ENCODE measurements around the gene UBE2J2. TPM values are rescaled to one million over a fixed set of nuclear protein-coding genes. Genes with fewer than 3 reads are reported as not detected.

The UBE2J2 gene
- total RNA-seq, 1 donor: 32.6 TPM

DNA sequence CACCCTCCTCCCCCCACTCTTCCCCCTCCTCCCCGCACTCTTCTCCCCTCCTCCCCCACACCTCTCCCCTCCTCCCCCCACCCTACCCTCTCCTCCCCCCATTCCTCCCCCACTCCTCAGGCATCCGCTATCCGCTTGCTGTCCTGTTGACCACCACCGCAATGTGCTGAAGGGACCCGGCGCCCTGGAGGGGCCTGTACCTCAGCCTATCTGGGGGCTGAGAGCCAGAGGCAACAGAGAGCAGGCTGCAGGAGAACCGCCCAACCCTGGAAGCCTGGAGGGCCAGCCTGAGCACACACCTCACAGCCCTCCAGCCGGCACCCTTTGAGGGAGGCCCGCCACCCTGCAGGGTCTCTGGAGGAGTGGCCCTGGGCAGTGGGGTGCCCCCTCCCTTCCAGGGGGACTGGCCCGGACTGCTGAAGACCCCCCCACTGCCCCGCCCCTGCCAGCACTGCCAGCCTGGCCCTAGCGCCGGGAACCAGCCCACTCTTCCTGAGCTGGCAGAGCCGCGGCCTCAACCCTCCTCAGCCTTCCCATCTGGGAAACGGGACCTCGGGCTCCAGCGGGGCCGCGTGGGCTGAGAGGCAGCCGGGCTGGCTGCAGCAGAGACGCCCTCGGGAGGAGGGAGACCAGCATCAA lies 28.4 kb downstream of the UBE2J2 start:
- TF ChIP-seq, protein P1, sequence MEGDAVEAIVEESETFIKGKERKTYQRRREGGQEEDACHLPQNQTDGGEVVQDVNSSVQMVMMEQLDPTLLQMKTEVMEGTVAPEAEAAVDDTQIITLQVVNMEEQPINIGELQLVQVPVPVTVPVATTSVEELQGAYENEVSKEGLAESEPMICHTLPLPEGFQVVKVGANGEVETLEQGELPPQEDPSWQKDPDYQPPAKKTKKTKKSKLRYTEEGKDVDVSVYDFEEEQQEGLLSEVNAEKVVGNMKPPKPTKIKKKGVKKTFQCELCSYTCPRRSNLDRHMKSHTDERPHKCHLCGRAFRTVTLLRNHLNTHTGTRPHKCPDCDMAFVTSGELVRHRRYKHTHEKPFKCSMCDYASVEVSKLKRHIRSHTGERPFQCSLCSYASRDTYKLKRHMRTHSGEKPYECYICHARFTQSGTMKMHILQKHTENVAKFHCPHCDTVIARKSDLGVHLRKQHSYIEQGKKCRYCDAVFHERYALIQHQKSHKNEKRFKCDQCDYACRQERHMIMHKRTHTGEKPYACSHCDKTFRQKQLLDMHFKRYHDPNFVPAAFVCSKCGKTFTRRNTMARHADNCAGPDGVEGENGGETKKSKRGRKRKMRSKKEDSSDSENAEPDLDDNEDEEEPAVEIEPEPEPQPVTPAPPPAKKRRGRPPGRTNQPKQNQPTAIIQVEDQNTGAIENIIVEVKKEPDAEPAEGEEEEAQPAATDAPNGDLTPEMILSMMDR (IDR thresholded peaks at IDR 0.05; ENCODE audit: extremely low read depth, low read depth, low read length): no peak
- H3K9me3 ChIP-seq (ENCODE audit: low read depth, low read length): no peaks in the 10 kb centered on the region

DNA sequence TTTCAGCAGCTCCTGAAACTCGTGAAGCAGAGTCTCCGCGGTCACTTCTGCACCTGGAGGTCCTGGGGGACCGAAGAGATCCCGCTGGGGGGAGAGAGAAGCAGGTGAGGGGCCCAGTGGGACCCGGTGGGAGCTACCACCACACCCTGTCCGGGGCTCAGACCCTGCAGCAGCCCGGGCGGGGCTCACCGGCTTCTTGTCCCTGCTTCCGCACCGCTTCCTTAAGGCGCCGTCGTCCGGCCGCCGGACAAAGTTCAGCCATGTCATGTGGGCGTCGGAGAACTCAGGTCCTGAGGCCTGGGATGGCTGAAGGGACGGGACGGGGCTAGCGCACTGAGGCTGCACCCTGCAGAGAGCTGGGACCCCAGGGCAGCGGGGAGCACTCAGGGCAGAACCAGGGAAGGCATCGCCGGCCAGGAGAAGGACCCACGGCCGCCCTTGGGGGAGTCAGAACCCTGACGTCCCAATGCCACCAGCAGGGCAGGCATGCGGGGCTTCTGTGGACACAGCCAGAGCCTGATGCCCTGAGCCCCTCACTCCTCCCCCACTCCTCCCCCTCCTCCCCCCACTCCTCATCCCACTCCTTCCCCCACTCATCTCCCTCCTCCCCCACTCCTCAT lies 29.4 kb downstream of the UBE2J2 start:
- Histone ChIP-seq H3K4me2 (ENCODE audit: insufficient read depth, low read length) (no peak overlapping the region), H3K9me3 (ENCODE audit: low read depth, low read length) (no peaks in the 10 kb centered on the region), H3K27ac (ENCODE audit: low read depth, low read length) (no peak overlapping the region), H3K27me3 (ENCODE audit: insufficient read depth, low read length) (peaks cover 4% of the 10 kb centered on the region), H3K79me2 (ENCODE audit: insufficient read depth, low read length) (no peaks in the 10 kb centered on the region), H2AFZ (ENCODE audit: low read length) (no peak overlapping the region), H4K20me1 (ENCODE audit: insufficient read depth, low read length) (peaks cover 6% of the 10 kb centered on the region), H3K36me3 (ENCODE audit: insufficient read depth, low read length) (no peaks in the 10 kb centered on the region), H3K4me3 (ENCODE audit: insufficient read depth, low read length) (no peak overlapping the region), H3K4me1 (ENCODE audit: insufficient read depth, low read length) (no peaks in the 10 kb centered on the region)
- TF ChIP-seq, protein P1 (IDR thresholded peaks at IDR 0.05; ENCODE audit: extremely low read depth, low read depth, low read length): no peak
- peak; percentile 81 for DNase-seq (ENCODE audit: insufficient read length, low spot score, missing footprints)

More for the DNA sequence above, 28.4 kb downstream of the UBE2J2 start:
- Histone ChIP-seq H3K79me2 (ENCODE audit: insufficient read depth, low read length) (no peaks in the 10 kb centered on the region), H3K27me3 (ENCODE audit: insufficient read depth, low read length) (no peaks in the 10 kb centered on the region), H3K4me3 (ENCODE audit: insufficient read depth, low read length) (no peak overlapping the region), H3K27ac (ENCODE audit: low read depth, low read length) (no peak overlapping the region), H4K20me1 (ENCODE audit: insufficient read depth, low read length) (peaks cover 6% of the 10 kb centered on the region), H3K4me1 (ENCODE audit: insufficient read depth, low read length) (no peaks in the 10 kb centered on the region), H2AFZ (ENCODE audit: low read length) (no peak overlapping the region), H3K36me3 (ENCODE audit: insufficient read depth, low read length) (no peaks in the 10 kb centered on the region), H3K4me2 (ENCODE audit: insufficient read depth, low read length) (no peak overlapping the region)
- peak; percentile 88 for DNase-seq (ENCODE audit: insufficient read length, low spot score, missing footprints)

DNA sequence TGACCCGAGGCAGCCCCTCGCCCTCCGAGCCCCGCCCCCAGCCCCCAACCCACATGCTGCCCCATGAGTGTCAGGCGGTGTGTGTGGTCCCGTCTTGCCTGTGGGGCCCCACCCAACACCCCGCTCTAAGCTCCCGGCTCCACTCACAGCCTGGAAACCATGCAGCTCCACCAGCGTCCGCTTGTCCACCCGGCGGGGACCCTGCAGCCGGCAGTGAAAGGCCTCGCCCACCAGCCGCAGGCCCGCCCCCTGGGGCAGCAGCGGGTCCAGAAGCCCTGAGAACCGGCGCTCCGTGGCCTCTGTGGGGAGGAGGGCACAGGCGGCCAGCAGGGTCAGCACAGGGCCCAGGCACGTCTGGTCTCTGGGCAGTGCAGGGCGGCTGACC lies 29.9 kb downstream of the UBE2J2 start:
- TF ChIP-seq, protein P1 (IDR thresholded peaks at IDR 0.05; ENCODE audit: extremely low read depth, low read depth, low read length): no peak
- Histone ChIP-seq H3K9me3 (ENCODE audit: low read depth, low read length) (no peaks in the 10 kb centered on the region), H3K4me1 (ENCODE audit: insufficient read depth, low read length) (no peaks in the 10 kb centered on the region), H4K20me1 (ENCODE audit: insufficient read depth, low read length) (peaks cover 6% of the 10 kb centered on the region), H3K36me3 (ENCODE audit: insufficient read depth, low read length) (no peaks in the 10 kb centered on the region), H3K4me2 (ENCODE audit: insufficient read depth, low read length) (no peak overlapping the region), H3K27me3 (ENCODE audit: insufficient read depth, low read length) (peaks cover 9% of the 10 kb centered on the region), H3K27ac (ENCODE audit: low read depth, low read length) (no peak overlapping the region), H3K79me2 (ENCODE audit: insufficient read depth, low read length) (no peaks in the 10 kb centered on the region), H2AFZ (ENCODE audit: low read length) (no peak overlapping the region), H3K4me3 (ENCODE audit: insufficient read depth, low read length) (no peak overlapping the region)
- peak; percentile 88 for DNase-seq (ENCODE audit: insufficient read length, low spot score, missing footprints)

DNA sequence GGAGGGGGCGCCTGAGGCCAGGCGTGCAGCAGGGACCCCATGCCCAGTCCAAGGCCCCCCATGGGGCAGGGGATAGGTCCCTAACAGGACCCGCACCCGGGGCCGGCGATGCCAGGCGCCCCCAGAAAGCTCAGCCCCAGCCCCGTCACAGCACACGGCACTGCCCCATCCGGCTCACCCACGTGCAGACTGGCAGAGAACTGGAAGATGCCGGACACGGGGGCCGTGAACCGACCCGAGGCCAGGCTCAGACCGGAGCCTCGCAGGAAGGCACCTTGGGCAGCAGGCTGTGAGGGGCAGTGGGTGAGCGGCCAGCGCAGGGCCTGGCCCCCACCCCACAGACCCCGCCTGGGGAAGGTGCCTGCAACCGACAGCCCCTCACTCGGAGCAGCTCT lies 30.4 kb downstream of the UBE2J2 start:
- Histone ChIP-seq H3K4me2 (ENCODE audit: insufficient read depth, low read length) (no peak overlapping the region), H2AFZ (ENCODE audit: low read length) (no peak overlapping the region), H3K4me3 (ENCODE audit: insufficient read depth, low read length) (no peak overlapping the region), H3K36me3 (ENCODE audit: insufficient read depth, low read length) (no peaks in the 10 kb centered on the region), H3K27me3 (ENCODE audit: insufficient read depth, low read length) (peaks cover 13% of the 10 kb centered on the region), H3K27ac (ENCODE audit: low read depth, low read length) (no peak overlapping the region), H3K79me2 (ENCODE audit: insufficient read depth, low read length) (no peaks in the 10 kb centered on the region), H4K20me1 (ENCODE audit: insufficient read depth, low read length) (peaks cover 6% of the 10 kb centered on the region), H3K9me3 (ENCODE audit: low read depth, low read length) (no peaks in the 10 kb centered on the region), H3K4me1 (ENCODE audit: insufficient read depth, low read length) (no peaks in the 10 kb centered on the region)
- TF ChIP-seq, protein P1 (IDR thresholded peaks at IDR 0.05; ENCODE audit: extremely low read depth, low read depth, low read length): no peak
- DNase-seq (ENCODE audit: insufficient read length, low spot score, missing footprints): peak; percentile 90
